RWPE2 (cell line): ENCODE results near the gene AMIGO1.

Experiments
- ATAC-seq: fragments of 200-7000 bp; cut with Tn5 transposase; 3 replicates; pipeline ENCODE4 v1.9.1; 2021; ENCODE audit warnings: low read depth
- DNase-seq: peaks from one replicate; pipeline ENCODE4 v3.0.0-alpha.2; 2020; ENCODE audit warnings: low spot score
- H3K27ac ChIP-seq: fragments of 450-650 bp; 2 replicates; pipeline ENCODE4 v1.5.1; 2017; ENCODE audit warnings: mild to moderate bottlenecking; ENCODE audit not compliant: poor library complexity, severe bottlenecking
- H3K27me3 ChIP-seq: fragments of 250-450 bp; sonication (Bioruptor Pico); 2 replicates; pipeline ENCODE4 v1.5.1; 2021; ENCODE audit warnings: mild to moderate bottlenecking, moderate library complexity; ENCODE audit not compliant: insufficient read depth, poor library complexity, severe bottlenecking
- H3K36me3 ChIP-seq: fragments of 250-450 bp; sonication (Bioruptor Pico); 2 replicates; pipeline ENCODE4 v1.5.1; 2020; ENCODE audit warnings: low read depth, mild to moderate bottlenecking, moderate library complexity
- H3K4me1 ChIP-seq: fragments of 250-450 bp; sonication (Bioruptor Pico); 2 replicates; pipeline ENCODE4 v1.5.1; 2021; ENCODE audit warnings: mild to moderate bottlenecking, moderate library complexity; ENCODE audit not compliant: insufficient read depth, poor library complexity, severe bottlenecking
- H3K4me3 ChIP-seq: fragments of 250-450 bp; sonication (Bioruptor Pico); 2 replicates; pipeline ENCODE4 v1.5.1; 2021; ENCODE audit warnings: mild to moderate bottlenecking, moderate library complexity; ENCODE audit not compliant: severe bottlenecking
- H3K9me3 ChIP-seq: fragments of 250-450 bp; sonication (Bioruptor Pico); 2 replicates; pipeline ENCODE4 v1.5.1; 2021; ENCODE audit warnings: mild to moderate bottlenecking, moderate library complexity; ENCODE audit not compliant: severe bottlenecking
- CTCF ChIP-seq: fragments of 450-650 bp; IDR thresholded peaks from one replicate; pipeline ENCODE4 v1.5.1; 2017; ENCODE audit warnings: mild to moderate bottlenecking, moderate library complexity; ENCODE audit not compliant: poor library complexity, severe bottlenecking

AMIGO1 gene

GRCh38 chr1:109529881-109530456 is 20.4 kb upstream of the AMIGO1 start:
- TF ChIP-seq CTCF: no peak
- no peaks in the 10 kb centered on the region for H3K9me3 ChIP-seq
- DNase-seq (no peak), ATAC-seq (peak; percentile 37; the same call in 1 of the 3 replicates)
- H3K27ac ChIP-seq: no peak overlapping the region
- H3K4me3 ChIP-seq: no peak overlapping the region
- H3K4me1 ChIP-seq: no peaks in the 10 kb centered on the region
- H3K27me3 ChIP-seq: no peaks in the 10 kb centered on the region
- H3K36me3 ChIP-seq: no peaks in the 10 kb centered on the region

GRCh38 chr1:109528712-109529111 is 19.2 kb upstream of the AMIGO1 start:
- ATAC-seq: no peak
- H3K27ac ChIP-seq: no peak overlapping the region
- H3K9me3 ChIP-seq: no peaks in the 10 kb centered on the region
- H3K4me3 ChIP-seq: no peak overlapping the region
- TF ChIP-seq CTCF: no peak
- H3K36me3 ChIP-seq: no peaks in the 10 kb centered on the region
- H3K4me1 ChIP-seq: no peaks in the 10 kb centered on the region
- H3K27me3 ChIP-seq: no peaks in the 10 kb centered on the region
- DNase-seq: no peak

GRCh38 chr1:109527846-109528695 is 18.5 kb upstream of the AMIGO1 start:
- TF ChIP-seq CTCF: no peak
- ATAC-seq: no peak
- Histone ChIP-seq H3K9me3 (no peaks in the 10 kb centered on the region), H3K4me3 (no peak overlapping the region), H3K36me3 (no peaks in the 10 kb centered on the region), H3K4me1 (no peaks in the 10 kb centered on the region), H3K27me3 (no peaks in the 10 kb centered on the region), H3K27ac (no peak overlapping the region)
- no peak for DNase-seq

GRCh38 chr1:109527098-109527811 is 17.7 kb upstream of the AMIGO1 start:
- DNase-seq (no peak), ATAC-seq (no peak)
- no peaks in the 10 kb centered on the region for H3K27me3 ChIP-seq
- no peak overlapping the region for H3K27ac ChIP-seq
- no peaks in the 10 kb centered on the region for H3K36me3 ChIP-seq
- TF ChIP-seq CTCF: no peak
- H3K9me3 ChIP-seq: no peaks in the 10 kb centered on the region
- H3K4me3 ChIP-seq: no peak overlapping the region
- H3K4me1 ChIP-seq: no peaks in the 10 kb centered on the region
